ENCODE data around the gene ZNF44. TPM values are rescaled to one million over a fixed set of nuclear protein-coding genes. Genes with fewer than 3 reads are reported as not detected.
A peak's percentile ranks its signal among the peaks of the same experiment; 100 is the strongest.

The ZNF44 gene
- total RNA-seq, 1 experiment from 2014 or later = 5.0 TPM

DNA sequence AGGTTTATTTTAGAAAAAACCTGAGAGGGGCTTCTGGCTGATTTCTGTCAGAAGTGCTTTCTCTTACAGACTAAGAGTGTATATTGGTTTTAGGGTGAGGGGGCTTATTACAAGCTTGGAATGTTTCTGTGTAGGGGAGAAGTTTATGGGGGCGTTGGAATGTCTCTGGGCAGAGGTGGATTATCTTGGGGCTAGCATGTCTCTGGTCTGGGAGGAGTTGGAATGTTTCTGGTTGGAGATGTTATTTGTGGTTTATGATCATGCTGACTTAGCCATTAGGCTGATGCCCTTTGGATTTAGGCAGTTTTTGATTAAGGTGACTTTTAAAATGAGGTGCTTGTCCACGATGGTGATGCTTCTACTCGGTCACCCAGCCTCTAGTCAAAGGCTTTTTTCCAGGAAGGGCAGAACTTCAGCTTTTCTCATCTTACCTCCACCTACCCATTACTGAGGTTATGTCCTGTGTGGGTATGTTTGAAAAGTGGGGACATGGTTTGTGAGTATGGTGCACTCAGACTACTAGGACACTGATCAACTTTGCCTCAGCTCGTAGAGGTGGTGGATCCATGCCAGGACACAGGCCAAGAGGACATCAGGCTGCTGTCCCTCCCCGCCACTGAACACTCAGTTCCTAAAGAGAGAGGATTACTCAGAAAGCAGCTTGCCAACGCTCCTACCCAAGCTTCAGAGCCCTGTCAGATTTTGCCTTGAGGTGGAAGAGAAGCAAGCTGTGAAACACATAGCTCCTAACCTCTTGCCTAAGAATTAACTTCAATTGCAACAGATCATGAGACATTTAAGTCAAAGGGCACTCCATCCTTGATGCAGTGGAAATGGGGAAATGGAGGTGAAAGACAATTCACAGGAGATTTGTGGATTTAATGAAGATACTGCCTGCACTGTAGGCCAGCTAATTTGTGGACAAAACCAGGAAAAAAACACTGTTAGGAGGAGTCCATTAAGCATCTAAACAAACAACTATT is 63.6 kb downstream of the ZNF44 start:
- no peaks in the 10 kb centered on the region for H3K9me2 ChIP-seq (ENCODE audit: insufficient read depth)
- H3K36me3 ChIP-seq (ENCODE audit: low read depth) = no peaks in the 10 kb centered on the region
- TF ChIP-seq EZH2 (IDR thresholded peaks at IDR 0.05; ENCODE audit: low read depth) = no peak
- TF ChIP-seq, protein P1, sequence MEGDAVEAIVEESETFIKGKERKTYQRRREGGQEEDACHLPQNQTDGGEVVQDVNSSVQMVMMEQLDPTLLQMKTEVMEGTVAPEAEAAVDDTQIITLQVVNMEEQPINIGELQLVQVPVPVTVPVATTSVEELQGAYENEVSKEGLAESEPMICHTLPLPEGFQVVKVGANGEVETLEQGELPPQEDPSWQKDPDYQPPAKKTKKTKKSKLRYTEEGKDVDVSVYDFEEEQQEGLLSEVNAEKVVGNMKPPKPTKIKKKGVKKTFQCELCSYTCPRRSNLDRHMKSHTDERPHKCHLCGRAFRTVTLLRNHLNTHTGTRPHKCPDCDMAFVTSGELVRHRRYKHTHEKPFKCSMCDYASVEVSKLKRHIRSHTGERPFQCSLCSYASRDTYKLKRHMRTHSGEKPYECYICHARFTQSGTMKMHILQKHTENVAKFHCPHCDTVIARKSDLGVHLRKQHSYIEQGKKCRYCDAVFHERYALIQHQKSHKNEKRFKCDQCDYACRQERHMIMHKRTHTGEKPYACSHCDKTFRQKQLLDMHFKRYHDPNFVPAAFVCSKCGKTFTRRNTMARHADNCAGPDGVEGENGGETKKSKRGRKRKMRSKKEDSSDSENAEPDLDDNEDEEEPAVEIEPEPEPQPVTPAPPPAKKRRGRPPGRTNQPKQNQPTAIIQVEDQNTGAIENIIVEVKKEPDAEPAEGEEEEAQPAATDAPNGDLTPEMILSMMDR (conservative IDR thresholded peaks at IDR 0.05) = no peak
- H3K4me1 ChIP-seq (replicated peaks; ENCODE audit: insufficient read depth) = no peaks in the 10 kb centered on the region
- H3F3A ChIP-seq (ENCODE audit: insufficient read depth, low read depth) = no peaks in the 10 kb centered on the region
- no peaks in the 10 kb centered on the region for H3K27me3 ChIP-seq (ENCODE audit: insufficient read depth, low read depth)
- H3K79me2 ChIP-seq (ENCODE audit: low read depth) = no peaks in the 10 kb centered on the region
- H3K4me2 ChIP-seq = no peak overlapping the region
- no peak overlapping the region for H3K27ac ChIP-seq
- H3K4me3 ChIP-seq = no peak overlapping the region
- H4K20me1 ChIP-seq (ENCODE audit: insufficient read depth) = no peaks in the 10 kb centered on the region
- POLR2A ChIA-PET (ENCODE audit: unreplicated experiment) = no interaction called here
- CTCF ChIA-PET = no interaction called here
- intact Hi-C loops (cut with micrococcal nuclease; ENCODE audit: unreplicated experiment) = no loop called here
- no peaks in the 10 kb centered on the region for H3K9me3 ChIP-seq (ENCODE audit: insufficient read depth, low read depth)
- DNase-seq = peak in 1 of 2 experiments; percentile 45
- no peak overlapping the region for H2AFZ ChIP-seq
- no TSS peak for BruUV-seq (replicated peaks)

DNA sequence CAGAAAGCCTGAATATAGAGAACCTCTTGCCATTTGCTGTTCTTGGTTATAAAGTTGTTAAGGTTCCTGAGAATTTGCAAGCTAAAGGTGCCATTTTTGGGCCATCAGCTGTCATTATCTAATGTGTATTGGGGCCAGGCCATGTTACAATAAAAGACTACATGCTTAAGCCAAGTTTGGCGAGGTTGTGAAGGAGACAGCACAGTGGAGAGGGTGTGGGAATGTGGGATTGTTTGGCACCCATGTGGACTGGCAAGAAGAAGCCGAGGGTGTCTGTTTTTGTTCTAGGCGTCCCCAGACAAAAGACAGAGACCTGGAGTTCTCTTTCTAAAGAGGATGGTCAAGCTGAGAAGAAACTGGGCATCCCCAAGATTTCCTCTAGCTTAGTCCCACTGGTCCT is 64.7 kb downstream of the ZNF44 start:
- POLR2A ChIA-PET (ENCODE audit: unreplicated experiment) = no interaction called here
- CTCF ChIA-PET = no interaction called here
- Histone ChIP-seq H3K27me3 (ENCODE audit: insufficient read depth, low read depth) (no peaks in the 10 kb centered on the region), H3K4me1 (replicated peaks; ENCODE audit: insufficient read depth) (no peaks in the 10 kb centered on the region), H3K4me3 (no peak overlapping the region), H3K79me2 (ENCODE audit: low read depth) (no peaks in the 10 kb centered on the region), H3F3A (ENCODE audit: insufficient read depth, low read depth) (no peaks in the 10 kb centered on the region), H3K9me2 (ENCODE audit: insufficient read depth) (no peaks in the 10 kb centered on the region), H3K9me3 (ENCODE audit: insufficient read depth, low read depth) (no peaks in the 10 kb centered on the region; the same call in 1 of the 2 replicates), H3K27ac (no peak overlapping the region), H2AFZ (no peak overlapping the region), H3K36me3 (ENCODE audit: low read depth) (no peaks in the 10 kb centered on the region), H3K4me2 (no peak overlapping the region), H4K20me1 (ENCODE audit: insufficient read depth) (no peaks in the 10 kb centered on the region)
- no peak for DNase-seq
- intact Hi-C loops (cut with micrococcal nuclease; ENCODE audit: unreplicated experiment) = no loop called here
- TF ChIP-seq, protein P1 (conservative IDR thresholded peaks at IDR 0.05) = no peak
- TF ChIP-seq EZH2 (IDR thresholded peaks at IDR 0.05; ENCODE audit: low read depth) = no peak
- no TSS peak for BruUV-seq (replicated peaks)

GRCh38 chr19:12224676-12225075 is 70.0 kb downstream of the ZNF44 start:
- DNase-seq = no peak
- CTCF ChIA-PET = no interaction called here
- Histone ChIP-seq H3K4me3 (no peak overlapping the region), H4K20me1 (ENCODE audit: insufficient read depth) (no peaks in the 10 kb centered on the region), H3K9me3 (ENCODE audit: insufficient read depth, low read depth) (no peaks in the 10 kb centered on the region; the same call in 1 of the 2 replicates), H3K36me3 (ENCODE audit: low read depth) (no peaks in the 10 kb centered on the region), H3K9me2 (ENCODE audit: insufficient read depth) (no peaks in the 10 kb centered on the region), H2AFZ (no peak overlapping the region), H3K27ac (no peak overlapping the region), H3F3A (ENCODE audit: insufficient read depth, low read depth) (no peaks in the 10 kb centered on the region), H3K27me3 (ENCODE audit: insufficient read depth, low read depth) (no peaks in the 10 kb centered on the region), H3K79me2 (ENCODE audit: low read depth) (no peaks in the 10 kb centered on the region), H3K4me2 (no peak overlapping the region), H3K4me1 (replicated peaks; ENCODE audit: insufficient read depth) (no peaks in the 10 kb centered on the region)
- intact Hi-C loops (cut with micrococcal nuclease; ENCODE audit: unreplicated experiment) = no loop called here
- POLR2A ChIA-PET (ENCODE audit: unreplicated experiment) = no interaction called here
- TF ChIP-seq, protein P1 (conservative IDR thresholded peaks at IDR 0.05) = no peak
- TF ChIP-seq EZH2 (IDR thresholded peaks at IDR 0.05; ENCODE audit: low read depth) = no peak
- BruUV-seq (replicated peaks) = no TSS peak
